HG03196 (cell line): Measurements from ENCODE around the gene PCSK4.
"Not testable (repeated sequence)": the region's sequence is repeated elsewhere in the genome, so short reads cannot be mapped to it uniquely, and the experiment has no call there.

Experiments
- ATAC-seq: cut with Tn5 transposase; IDR thresholded peaks from one replicate; pipeline ENCODE4 v1.9.1; 2021; ENCODE audit not compliant: unreplicated experiment

PCSK4 gene

DNA sequence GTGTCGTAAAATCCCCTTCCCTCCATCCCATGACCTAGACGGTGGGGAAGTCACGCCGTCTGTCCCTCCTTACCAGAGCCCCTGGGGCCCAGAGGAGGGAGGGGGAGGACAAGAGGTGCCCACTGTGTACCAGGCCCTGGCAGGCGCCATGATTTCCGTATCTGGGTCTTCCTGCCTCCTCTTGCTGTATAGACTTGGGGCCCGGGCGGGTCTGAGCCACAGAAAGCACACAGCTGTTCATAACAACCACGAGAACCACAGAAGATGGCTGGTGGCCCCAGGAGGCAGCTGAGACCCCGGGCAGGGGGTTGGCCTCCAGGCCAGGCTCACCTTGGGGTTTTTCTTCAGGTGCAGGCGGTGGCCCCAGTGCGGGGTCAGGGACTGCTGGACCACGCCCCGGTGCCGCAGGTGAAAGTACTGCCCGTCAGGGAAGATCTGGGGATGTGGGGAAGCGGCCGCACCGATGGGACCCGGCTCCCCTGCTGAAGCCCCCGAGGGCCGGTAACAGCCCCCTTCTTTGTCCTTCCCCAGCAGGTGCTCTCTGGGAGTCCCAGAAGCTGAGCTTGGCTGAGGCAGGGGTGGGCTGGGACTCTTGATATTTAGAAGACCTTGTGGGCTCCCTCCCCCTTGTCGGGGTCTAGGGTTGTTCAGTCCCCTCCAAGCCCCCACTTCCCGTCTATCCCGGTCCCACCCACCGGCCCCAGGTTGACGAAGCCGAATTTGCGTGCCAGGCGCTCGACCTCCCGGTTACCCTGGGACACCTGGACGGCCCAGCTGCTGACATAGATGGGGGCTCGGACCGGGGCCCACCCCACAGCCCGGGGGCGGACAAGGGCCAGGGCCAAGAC is 463 bp downstream of the PCSK4 start:
- ATAC-seq, result no peak

DNA sequence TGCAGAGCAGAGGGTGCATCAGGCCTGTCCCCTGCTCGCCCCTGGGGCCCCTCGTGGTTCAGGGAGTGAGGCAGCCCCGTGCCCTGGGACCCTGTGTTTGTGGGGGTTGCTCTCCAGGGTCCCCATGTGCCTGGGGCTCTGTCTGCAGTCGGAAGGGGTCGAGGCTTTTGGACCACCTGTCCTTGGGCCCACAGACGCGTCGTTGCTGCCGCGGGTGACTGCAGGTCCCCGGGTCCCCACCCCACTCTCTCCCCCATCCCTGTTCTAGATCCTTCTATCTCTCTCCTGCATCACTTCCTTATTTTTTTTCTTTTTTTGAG is 1.9 kb downstream of the PCSK4 start:
- no peak for ATAC-seq

DNA sequence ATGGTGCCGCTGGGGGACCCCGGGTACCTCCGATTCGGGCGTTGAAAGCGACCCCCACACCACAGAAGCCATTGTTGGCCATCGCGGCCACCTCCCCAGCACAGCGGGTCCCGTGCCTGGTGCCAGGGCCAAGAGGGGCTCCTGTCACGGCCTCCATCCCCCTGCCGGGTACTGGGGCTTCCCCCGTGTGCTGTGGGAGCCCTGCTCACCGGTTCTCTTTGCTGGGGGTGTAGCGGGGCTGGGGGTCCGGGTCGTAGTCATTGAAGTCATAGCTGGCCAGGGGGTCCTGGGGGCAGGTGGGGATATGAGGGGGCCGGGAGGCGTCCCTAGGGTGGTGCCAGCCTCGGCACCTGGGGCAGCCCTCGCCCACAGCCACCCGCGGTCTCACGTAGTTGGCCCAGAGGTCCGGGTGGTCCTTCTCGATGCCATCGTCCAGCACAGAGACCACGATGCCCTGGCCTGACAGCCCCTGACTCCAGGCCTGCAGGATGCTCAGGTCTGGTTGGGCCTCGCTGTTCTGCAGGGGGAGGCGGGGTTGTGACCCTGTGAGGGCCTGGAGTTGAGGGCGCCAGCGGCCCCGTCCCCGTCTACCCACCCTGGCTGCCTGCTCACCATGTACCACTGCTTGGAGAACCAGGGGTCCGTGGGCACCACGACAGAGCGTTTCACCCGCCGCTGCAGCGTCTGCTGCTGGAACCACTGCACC is 2.4 kb downstream of the PCSK4 start:
- no peak for ATAC-seq

DNA sequence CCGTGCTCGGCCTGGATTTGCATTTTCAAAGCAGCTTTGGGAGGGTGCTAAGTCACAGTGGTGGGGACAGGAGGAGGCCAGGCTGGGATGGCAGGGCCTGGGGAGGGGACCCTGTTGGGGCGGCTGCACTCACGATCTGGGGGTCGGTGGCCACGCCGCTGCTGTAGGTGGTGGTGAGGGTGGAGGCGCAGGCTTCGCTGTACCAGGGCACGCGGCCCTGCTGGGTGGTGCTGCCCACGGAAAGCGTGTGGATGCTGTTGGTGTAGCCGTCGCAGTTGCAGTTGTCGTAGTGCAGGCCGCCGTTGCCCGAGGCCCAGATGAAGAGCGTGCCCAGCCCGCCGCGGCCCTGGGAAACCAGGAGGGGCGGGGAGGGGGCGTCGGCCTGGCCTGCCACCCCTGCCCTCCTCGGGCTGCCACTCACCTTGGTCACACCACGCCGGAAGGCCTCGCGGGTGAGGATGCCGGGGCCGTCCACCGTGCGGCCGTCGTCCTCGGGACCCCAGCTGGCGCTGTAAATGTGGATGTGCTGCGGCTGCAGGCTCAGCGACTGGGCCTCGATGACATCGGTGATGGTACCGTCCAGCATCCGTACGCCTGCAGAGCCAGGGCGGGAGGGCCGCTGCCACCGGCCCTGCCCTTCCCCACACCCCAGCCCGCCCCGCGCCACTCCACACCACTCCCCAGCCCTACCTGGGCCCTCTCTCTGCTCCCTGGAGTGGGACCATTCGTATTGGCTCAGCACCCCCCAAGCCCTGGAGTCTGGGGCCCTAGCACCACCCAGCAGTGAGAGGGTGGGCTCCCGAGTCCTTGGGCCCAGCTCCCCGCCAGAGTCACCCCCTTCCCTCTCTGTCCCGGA is 3.2 kb downstream of the PCSK4 start:
- ATAC-seq, result no peak

DNA sequence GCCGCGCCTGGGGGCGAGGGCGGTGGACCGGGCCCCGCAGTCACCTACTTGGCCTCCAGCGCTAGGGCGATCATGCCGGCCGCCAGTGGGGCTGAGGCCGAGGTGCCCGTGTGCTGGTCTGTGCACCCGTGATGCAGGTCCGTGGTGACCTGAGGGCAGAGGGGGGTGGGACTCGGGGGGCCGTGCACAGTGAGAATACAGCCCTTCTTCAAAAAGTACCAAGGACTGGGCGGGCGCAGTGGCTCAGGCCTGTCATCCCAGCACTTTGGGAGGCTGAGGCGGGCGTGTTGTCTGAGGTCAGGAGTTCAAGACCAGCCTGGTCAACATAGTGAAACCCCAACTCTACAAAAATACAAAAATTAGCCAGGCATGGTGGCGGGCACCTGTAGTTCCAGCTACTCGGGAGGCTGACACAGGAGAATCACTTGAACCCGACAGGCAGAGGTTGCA is 6.1 kb downstream of the PCSK4 start:
- ATAC-seq, result no peak

DNA sequence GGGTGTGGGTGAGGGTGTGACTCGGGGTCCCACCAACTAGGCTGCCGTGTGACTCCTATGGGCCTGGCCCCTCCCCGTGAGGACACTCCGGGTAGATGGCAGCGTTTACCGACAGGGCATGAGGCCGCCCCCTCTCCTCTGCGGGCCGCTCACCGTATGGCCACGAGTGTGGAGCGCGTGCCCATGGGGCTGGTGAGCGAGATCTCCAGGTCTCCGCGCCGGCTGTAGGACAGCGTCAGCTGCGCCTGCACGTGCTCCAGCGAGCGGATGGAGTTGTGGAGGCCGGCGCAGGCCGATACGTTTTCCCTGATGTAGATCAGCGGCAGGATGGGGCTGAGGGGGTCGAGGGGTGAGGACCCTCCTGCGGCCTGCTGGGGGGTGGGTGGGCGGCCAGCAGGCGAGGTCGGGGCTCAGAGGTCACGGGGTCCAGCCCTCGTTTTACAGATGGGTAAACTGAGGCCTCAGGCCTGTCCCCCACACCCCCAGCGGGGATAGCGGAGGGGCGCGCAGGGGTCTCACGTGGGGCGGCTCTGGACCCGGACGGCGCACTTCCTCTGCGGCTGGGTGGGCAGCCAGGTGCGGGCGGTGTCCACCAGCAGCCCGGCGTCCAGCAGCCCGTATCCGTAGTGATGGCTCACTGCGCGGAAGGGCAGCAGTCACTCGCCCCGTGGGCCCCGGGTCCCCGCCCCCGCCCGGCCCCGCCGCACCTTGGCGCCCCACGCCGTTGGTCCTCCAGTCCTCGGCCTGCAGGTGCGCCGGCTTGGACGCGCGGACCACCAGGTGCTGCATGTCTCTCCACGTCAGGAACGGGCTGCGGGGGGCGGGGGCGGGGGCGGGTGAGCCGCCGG is 6.8 kb downstream of the PCSK4 start:
- no peak for ATAC-seq

DNA sequence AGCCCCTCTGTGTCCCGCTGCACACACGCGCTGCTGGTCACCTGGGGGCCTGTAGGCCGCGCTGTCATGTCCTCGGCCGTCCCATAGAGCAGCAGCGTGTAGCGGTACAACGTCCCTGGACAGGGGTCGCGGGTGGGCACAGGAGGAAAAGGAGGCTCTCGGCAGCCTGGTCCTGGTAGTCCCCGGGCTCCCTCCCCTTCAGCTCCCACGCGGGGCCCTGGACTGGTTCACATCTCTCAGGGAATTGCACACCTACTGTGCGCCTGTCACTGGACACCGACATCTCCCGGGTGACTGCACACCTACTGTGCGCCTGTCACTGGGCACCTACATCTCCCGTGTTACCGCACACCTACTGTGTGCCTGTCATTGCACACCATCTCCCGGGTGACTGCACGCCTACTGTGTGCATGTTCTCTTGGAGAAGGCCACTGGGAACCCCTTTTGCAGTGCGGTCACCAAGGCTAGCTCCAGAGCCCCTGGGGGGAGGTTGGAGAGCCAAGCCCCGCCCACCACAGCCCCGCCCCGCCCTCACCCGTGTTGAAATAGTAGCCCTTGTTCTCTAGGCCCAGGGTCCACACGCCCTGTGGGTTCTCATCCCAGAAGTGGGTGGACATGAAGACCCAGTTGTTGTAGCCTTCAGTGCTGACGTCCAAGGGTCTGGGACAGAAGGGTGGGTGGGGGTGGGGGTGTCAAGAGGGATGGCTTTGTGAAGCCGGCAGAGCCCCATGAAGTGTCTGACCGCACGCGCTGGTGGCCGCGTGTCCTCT is 7.6 kb downstream of the PCSK4 start:
- no peak for ATAC-seq

DNA sequence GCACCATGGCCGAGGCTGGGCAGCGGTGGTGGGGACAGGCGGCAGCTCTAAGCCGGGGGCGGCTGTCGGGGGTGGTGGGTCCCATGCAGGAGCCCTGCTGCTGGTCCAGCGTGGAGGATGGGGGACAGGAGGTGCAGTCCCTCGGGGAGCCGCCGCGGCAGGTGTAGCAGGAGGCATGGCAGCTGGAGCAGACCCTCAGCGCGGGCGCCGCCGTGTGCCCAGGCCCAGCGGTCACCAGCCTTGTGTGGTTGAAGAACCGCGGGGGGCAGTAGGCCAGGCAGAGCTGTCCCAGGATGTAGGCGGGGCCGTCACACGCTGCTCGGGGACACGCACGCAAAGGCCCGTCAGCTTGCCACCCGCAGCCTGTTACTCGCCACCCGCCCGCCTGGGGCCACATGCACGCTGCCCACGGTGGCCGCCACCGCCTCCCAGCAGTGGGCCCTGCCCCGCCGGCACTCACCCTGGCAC is 8.2 kb downstream of the PCSK4 start:
- no peak for ATAC-seq

DNA sequence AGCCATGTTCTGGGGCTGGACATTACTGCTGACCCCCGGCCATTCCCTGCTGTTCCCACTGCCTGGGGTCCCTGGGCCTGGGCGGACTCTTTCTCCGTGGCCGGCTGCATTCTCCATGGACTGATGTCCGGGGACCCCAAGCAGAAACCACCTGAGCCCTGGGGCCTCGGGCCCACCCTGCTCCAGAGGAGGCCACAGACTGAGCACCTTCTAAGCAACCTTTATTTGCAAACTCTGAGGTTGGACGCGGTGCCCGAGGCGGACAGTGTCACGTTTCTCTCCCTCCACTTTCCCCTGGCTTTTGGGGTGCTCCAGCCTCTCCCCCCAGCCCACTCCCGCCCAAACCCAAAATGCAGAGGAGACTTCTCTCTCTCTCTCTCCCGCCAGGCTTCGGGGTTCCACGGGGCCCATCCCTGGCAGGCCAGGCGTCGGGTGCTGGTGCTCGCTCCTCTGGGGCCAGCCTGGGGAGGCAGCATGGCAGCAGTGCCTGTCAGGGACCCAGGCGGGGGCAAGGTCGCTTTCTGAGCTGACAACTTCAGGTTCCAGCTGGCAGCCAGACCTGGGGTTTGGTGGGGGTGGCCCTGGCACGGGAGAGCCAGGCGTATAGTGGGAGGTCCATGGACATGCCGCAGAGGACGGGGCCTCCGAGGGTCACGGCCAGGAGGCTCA is 8.8 kb downstream of the PCSK4 start:
- ATAC-seq, result no peak

DNA sequence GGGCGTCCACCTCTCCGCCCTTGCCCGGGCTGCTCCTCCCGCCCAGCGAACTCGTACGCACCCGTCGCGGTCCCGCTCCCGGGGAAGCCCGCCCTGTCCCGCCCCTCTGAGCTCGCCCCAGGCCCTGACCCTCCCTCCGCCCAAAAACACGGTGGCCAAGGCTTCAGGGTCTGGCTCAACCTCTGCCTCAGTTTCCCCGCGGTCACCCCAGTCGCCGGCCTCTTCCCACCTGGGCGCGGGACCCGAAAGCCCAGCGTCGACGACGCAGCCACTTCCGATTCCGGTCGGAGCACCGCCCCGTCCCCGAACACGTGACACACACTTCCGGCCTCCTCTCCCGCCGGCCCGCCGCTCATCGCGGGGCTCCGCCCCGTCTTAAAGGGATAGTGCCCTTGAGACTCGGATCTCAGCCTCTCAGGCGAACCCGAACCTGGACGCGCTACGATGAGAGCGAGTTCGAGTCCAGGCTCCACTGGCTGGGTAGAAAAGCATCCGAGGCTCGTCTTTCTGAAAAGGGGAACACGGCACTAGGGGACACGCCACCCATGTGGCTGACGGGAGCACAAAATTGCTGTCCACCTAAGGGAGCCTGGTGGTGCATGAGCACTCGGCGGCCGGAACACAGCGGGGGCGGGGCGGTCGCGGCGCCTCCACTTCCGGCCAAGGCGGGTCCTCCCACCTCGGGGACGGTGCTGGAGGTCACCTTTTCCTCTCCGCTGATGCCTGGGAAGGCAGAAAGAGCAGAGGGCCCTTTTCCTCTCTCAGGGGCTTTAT is 11.0 kb downstream of the PCSK4 start, which contains the start of gene C19orf25:
Gene C19orf25, minus strand, starts transcription at position 282 of the 774 bp plus-strand sequence. CDS start 312 bp downstream, outside the sequence.
- ATAC-seq, result peak; percentile 85

DNA sequence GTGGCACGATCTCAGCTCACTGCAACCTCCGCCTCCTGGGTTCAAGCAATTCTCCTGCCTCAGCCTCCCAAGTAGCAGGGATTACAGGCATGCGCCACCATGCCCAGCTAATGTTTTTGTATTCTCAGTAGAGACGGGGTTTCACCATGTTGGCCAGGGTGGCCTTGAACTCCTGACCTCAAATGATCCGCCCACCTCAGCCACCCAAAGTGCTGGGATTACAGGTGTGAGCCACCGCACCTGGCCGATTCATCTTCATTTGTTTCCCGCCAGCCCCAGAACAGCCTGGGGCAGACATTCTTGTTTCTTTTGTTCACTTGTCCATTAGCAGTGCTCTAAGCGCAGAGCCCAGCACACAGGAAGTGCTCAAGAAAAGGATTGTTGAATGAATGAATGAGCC is 13.1 kb downstream of the PCSK4 start:
- not testable (repeated sequence) for ATAC-seq

DNA sequence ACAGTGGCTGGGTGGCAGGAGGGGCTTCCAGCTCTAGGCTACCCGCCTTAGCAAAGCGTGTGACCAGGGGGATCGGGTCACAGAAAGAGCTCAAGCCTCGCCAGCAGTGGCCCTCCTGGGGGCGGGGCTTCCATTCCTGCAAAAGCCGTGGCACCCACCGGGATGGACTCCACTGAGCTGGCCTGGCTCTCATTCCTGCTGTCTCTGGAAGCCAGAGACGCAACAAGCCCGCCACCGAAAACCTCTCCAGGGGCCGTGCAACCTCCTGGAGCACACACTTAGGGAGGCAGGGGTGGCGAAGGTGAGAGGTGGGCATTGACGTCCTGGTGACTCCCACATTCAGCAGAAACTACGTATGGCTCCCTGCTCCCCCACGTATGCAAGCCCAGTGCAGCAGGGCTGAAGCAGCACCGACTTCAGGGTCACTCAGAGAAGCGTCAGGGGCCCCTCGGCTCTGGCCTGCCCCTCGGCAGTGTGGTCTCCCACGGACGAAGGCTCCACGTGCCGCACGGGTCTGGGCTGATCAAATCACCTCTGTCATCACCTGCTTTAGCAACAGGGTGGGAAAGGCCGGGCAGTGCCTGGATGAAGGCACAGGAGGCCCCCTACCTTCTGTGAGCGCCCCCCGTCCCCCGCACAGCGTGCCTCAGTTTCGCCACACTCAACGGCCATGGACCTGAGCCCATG is 14.3 kb downstream of the PCSK4 start:
- ATAC-seq, result no peak

DNA sequence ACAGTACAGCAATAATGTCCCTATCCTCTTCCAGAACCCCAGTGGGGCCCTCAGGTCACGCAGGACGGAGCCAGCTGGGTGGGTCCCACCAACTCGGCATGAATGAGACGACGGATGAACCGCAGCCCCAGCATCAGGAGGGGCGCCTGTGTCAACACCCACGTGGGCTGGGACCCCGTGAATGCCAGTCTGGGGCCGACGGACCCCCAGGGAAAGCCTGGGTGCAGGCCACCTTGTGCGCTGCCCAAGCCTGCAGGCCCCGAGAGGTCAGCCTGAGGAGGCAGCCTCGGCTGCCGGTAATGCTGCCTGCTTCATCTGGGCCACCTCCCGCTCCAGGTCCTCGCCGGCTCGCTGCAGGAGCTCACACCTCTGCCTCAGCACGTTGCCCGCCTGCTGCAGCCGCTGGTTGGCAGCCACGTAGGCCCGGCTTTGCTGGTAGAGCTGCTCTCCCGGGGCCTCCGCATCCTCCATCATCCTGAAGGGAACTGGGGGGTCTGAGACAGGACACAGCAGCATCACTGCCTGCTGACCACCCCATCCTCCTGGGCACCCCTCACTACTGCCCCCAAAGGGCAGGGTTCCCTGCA is 15.3 kb downstream of the PCSK4 start:
- ATAC-seq, result no peak

DNA sequence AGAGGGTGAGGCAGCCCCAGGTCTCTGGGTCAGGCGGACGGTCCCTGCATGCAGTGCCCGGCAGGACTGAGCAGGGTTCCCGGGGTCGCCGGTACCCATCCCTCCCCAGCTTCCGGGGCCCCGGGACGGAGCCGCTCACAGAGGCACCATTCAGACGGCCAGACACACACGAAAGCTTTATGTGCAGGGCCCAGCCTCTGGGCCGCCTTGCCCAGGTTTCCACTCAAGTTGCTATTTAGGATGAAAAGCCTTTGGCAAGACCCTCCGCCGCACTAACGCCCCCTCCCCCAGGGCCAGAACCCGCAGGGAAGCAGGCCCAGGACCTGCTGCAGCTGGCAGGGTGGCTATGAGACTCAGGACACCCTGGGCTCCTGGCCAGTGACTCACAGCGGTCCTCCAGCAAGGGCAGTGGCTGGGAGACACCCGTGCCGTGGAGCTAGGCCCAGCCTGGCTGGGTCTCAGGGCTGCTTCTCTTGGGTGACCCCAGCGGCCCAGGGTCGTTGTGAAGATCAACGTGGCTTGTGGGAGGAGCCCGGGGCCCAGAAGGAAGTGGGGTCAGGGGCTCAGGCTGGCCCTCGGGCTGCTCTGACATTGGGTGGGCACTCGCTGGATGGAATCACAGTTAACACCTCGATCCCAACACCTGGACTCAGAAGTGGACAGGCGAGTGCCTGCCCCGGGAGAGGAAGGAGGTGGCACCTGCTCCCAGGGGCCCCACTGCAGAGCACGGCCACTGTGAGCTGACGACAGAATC is 16.0 kb downstream of the PCSK4 start:
- ATAC-seq, result no peak

DNA sequence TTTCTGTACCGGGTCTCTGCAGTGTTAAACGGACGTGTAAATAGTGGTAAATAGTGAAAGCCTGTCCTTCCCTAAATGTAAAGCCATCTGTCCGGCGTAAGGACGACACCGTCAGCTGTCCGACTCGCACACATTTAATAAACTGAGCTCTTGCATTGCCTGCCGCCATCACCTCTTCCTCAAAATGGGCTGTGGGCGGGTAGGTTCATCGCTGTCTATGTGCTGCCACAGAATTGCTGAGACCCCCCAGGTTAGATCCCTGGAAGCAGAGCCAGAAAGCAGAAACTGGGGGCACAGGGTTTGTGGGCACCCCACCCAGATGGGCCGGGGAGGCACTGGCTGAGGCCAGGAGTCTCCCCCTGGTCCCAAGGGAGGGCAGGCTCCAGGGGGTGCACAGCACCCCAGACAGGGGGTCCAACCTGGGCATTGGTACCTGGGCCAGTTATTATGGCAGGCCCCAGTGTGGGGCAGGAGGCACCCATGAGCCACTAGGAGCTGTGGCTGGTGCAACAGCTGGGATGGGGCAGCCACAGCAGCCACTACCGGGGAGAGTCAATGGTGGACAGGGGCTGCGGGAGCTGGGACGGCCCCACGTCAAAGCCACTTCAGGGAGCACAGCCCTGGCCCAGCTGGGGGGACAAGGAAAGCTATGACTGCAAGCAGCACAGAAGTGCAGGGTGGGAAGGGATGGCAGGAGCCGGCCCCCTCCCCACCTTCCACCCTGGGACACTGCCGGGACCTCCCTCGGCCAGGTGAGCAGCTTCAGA is 16.9 kb downstream of the PCSK4 start:
- no peak for ATAC-seq
